Measurements from ENCODE around the gene DOCK9.

DOCK9 gene

GRCh38 chr13:98845742-98846141 is 132.1 kb downstream of the DOCK9 start:
- WGBS (ENCODE audit: extremely low coverage, insufficient coverage, insufficient read length), result no CpG with 5 or more reads among the region's 7 CpGs
- H3K36me3 ChIP-seq (ENCODE audit: control insufficient read depth in 1 of 2, insufficient read depth in 2 of 2, low read length in 2 of 2), result peaks cover 15 to 32% of the 10 kb centered on the region in 2 experiments

DNA sequence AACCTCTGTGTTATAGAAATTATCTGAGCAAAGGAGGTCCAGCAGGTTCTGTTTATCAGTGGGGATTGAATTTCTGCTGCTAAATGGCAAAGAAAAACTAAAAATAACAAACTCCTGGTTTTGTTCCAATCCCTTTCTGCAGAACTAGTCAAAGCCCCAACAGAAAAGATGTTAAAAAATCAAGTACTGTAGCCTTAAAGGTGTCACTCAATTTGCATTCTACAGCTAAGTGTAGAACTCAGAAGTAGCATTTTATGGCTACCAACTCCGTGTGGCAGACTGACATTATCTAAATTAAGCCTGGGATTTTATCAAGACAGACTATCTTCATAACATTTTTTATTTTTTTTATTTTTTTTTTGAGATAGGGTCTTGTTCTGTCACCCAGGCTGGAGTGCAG is 133.8 kb downstream of the DOCK9 start:
- no peak overlapping the region for H4K91ac ChIP-seq (ENCODE audit: low read depth, low read length)
- no peaks in the 10 kb centered on the region for H3K4me1 ChIP-seq (ENCODE audit: control insufficient read depth in 1 of 2, insufficient read depth in 2 of 2, low read length in 2 of 2)
- no peak for DNase-seq
- no peak overlapping the region for H4K8ac ChIP-seq (ENCODE audit: low read depth, low read length)
- H3K4me3 ChIP-seq (ENCODE audit: low read depth, low read length), result no peak overlapping the region
- no peak overlapping the region for H2AFZ ChIP-seq (ENCODE audit: insufficient read depth, low read length, poor library complexity)
- no CpG with 5 or more reads among the region's 1 CpG for WGBS (ENCODE audit: extremely low coverage, insufficient coverage, insufficient read length)
- no peak overlapping the region for H3K9ac ChIP-seq (ENCODE audit: low read length)
- H3K4ac ChIP-seq (ENCODE audit: low read depth, low read length), result no peak overlapping the region
- peaks cover 15 to 29% of the 10 kb centered on the region in 2 experiments for H3K36me3 ChIP-seq (ENCODE audit: control insufficient read depth in 1 of 2, insufficient read depth in 2 of 2, low read length in 2 of 2)
- H3K14ac ChIP-seq (ENCODE audit: low read length), result no peak overlapping the region
- no peak overlapping the region for H2BK120ac ChIP-seq (ENCODE audit: insufficient read depth, low read length, poor library complexity)
- no peak overlapping the region for H3K27ac ChIP-seq (ENCODE audit: low read depth, low read length)
- H3K4me2 ChIP-seq (ENCODE audit: low read length), result no peak overlapping the region
- no peaks in the 10 kb centered on the region for H3K27me3 ChIP-seq (ENCODE audit: insufficient read depth, low read length)
- H2BK5ac ChIP-seq (ENCODE audit: low read depth, low read length, poor library complexity), result no peak overlapping the region
- no peak overlapping the region for H2AK5ac ChIP-seq (ENCODE audit: low read length)
- no peak overlapping the region for H2BK12ac ChIP-seq (ENCODE audit: low read length)
- H3K9me3 ChIP-seq (ENCODE audit: insufficient read depth, low read depth, low read length), result no peaks in the 10 kb centered on the region
- H3K23ac ChIP-seq (ENCODE audit: low read length), result no peak overlapping the region
- H3K79me1 ChIP-seq (ENCODE audit: low read length), result no peaks in the 10 kb centered on the region
- H3K18ac ChIP-seq (ENCODE audit: low read length), result no peak overlapping the region
- H3K79me2 ChIP-seq (ENCODE audit: control insufficient read depth, insufficient read depth, low read length, poor library complexity), result no peaks in the 10 kb centered on the region
- H4K12ac ChIP-seq (ENCODE audit: low read depth, low read length), result no peak overlapping the region

More at GRCh38 chr13:98845742-98846141, 132.1 kb downstream of the DOCK9 start:
- Histone ChIP-seq H3K27me3 (ENCODE audit: insufficient read depth, low read length) (no peaks in the 10 kb centered on the region), H3K23ac (ENCODE audit: low read length) (no peak overlapping the region), H2BK5ac (ENCODE audit: low read depth, low read length, poor library complexity) (no peak overlapping the region), H3K18ac (ENCODE audit: low read length) (no peak overlapping the region), H4K91ac (ENCODE audit: low read depth, low read length) (no peak overlapping the region), H3K79me1 (ENCODE audit: low read length) (no peaks in the 10 kb centered on the region), H2AFZ (ENCODE audit: insufficient read depth, low read length, poor library complexity) (no peak overlapping the region), H3K9me3 (ENCODE audit: insufficient read depth, low read depth, low read length) (no peaks in the 10 kb centered on the region), H3K4ac (ENCODE audit: low read depth, low read length) (no peak overlapping the region), H3K4me3 (ENCODE audit: low read depth, low read length) (no peak overlapping the region), H3K14ac (ENCODE audit: low read length) (no peak overlapping the region), H4K8ac (ENCODE audit: low read depth, low read length) (no peak overlapping the region), H2AK5ac (ENCODE audit: low read length) (no peak overlapping the region), H3K4me2 (ENCODE audit: low read length) (no peak overlapping the region), H3K9ac (ENCODE audit: low read length) (no peak overlapping the region), H3K27ac (ENCODE audit: low read depth, low read length) (no peak overlapping the region), H4K12ac (ENCODE audit: low read depth, low read length) (no peak overlapping the region), H2BK120ac (ENCODE audit: insufficient read depth, low read length, poor library complexity) (no peak overlapping the region), H3K79me2 (ENCODE audit: control insufficient read depth, insufficient read depth, low read length, poor library complexity) (no peaks in the 10 kb centered on the region), H3K4me1 (ENCODE audit: control insufficient read depth in 1 of 2, insufficient read depth in 2 of 2, low read length in 2 of 2) (no peaks in the 10 kb centered on the region), H2BK12ac (ENCODE audit: low read length) (no peak overlapping the region)
- no peak for DNase-seq

- Histone ChIP-seq H3K4me3 (ENCODE audit: low read depth, low read length) (no peak overlapping the region), H3K79me2 (ENCODE audit: control insufficient read depth, insufficient read depth, low read length, poor library complexity) (no peaks in the 10 kb centered on the region), H3K4me1 (ENCODE audit: control insufficient read depth in 1 of 2, insufficient read depth in 2 of 2, low read length in 2 of 2) (no peaks in the 10 kb centered on the region), H3K36me3 (ENCODE audit: control insufficient read depth in 1 of 2, insufficient read depth in 2 of 2, low read length in 2 of 2) (peaks cover 14 to 27% of the 10 kb centered on the region in 2 experiments), H3K4ac (ENCODE audit: low read depth, low read length) (no peak overlapping the region), H3K9me3 (ENCODE audit: insufficient read depth, low read depth, low read length) (no peaks in the 10 kb centered on the region), H3K27me3 (ENCODE audit: insufficient read depth, low read length) (no peaks in the 10 kb centered on the region), H3K9ac (ENCODE audit: low read length) (no peak overlapping the region), H2BK120ac (ENCODE audit: insufficient read depth, low read length, poor library complexity) (no peak overlapping the region), H4K8ac (ENCODE audit: low read depth, low read length) (no peak overlapping the region), H3K23ac (ENCODE audit: low read length) (no peak overlapping the region), H4K12ac (ENCODE audit: low read depth, low read length) (no peak overlapping the region), H3K14ac (ENCODE audit: low read length) (no peak overlapping the region), H4K91ac (ENCODE audit: low read depth, low read length) (no peak overlapping the region), H3K4me2 (ENCODE audit: low read length) (no peak overlapping the region), H2AFZ (ENCODE audit: insufficient read depth, low read length, poor library complexity) (no peak overlapping the region), H2AK5ac (ENCODE audit: low read length) (no peak overlapping the region), H3K79me1 (ENCODE audit: low read length) (no peaks in the 10 kb centered on the region), H2BK5ac (ENCODE audit: low read depth, low read length, poor library complexity) (no peak overlapping the region), H3K27ac (ENCODE audit: low read depth, low read length) (no peak overlapping the region), H2BK12ac (ENCODE audit: low read length) (no peak overlapping the region), H3K18ac (ENCODE audit: low read length) (no peak overlapping the region)
- no CpG with 5 or more reads among the region's 3 CpGs for WGBS (ENCODE audit: extremely low coverage, insufficient coverage, insufficient read length)
- peak; percentile 4 to 60 for DNase-seq
These were observed 134.4 kb downstream of the DOCK9 start for GRCh38 chr13:98843482-98843877.

- peak; percentile 59 to 80 for DNase-seq
- Histone ChIP-seq H3K4me3 (ENCODE audit: low read depth, low read length) (no peak overlapping the region), H4K8ac (ENCODE audit: low read depth, low read length) (no peak overlapping the region), H4K12ac (ENCODE audit: low read depth, low read length) (no peak overlapping the region), H3K14ac (ENCODE audit: low read length) (no peak overlapping the region), H3K36me3 (ENCODE audit: control insufficient read depth in 1 of 2, insufficient read depth in 2 of 2, low read length in 2 of 2) (peaks cover 11 to 25% of the 10 kb centered on the region in 2 experiments), H4K91ac (ENCODE audit: low read depth, low read length) (no peak overlapping the region), H3K9me3 (ENCODE audit: insufficient read depth, low read depth, low read length) (no peaks in the 10 kb centered on the region), H3K27ac (ENCODE audit: low read depth, low read length) (no peak overlapping the region), H3K79me2 (ENCODE audit: control insufficient read depth, insufficient read depth, low read length, poor library complexity) (no peaks in the 10 kb centered on the region), H2BK5ac (ENCODE audit: low read depth, low read length, poor library complexity) (no peak overlapping the region), H3K79me1 (ENCODE audit: low read length) (no peaks in the 10 kb centered on the region), H3K27me3 (ENCODE audit: insufficient read depth, low read length) (no peaks in the 10 kb centered on the region), H2BK12ac (ENCODE audit: low read length) (no peak overlapping the region), H3K18ac (ENCODE audit: low read length) (no peak overlapping the region), H3K9ac (ENCODE audit: low read length) (no peak overlapping the region), H2AFZ (ENCODE audit: insufficient read depth, low read length, poor library complexity) (no peak overlapping the region), H3K23ac (ENCODE audit: low read length) (no peak overlapping the region), H3K4me2 (ENCODE audit: low read length) (no peak overlapping the region), H2AK5ac (ENCODE audit: low read length) (no peak overlapping the region), H3K4me1 (ENCODE audit: control insufficient read depth in 1 of 2, insufficient read depth in 2 of 2, low read length in 2 of 2) (no peaks in the 10 kb centered on the region), H2BK120ac (ENCODE audit: insufficient read depth, low read length, poor library complexity) (no peak overlapping the region), H3K4ac (ENCODE audit: low read depth, low read length) (no peak overlapping the region)
- no CpG with 5 or more reads among the region's 5 CpGs for WGBS (ENCODE audit: extremely low coverage, insufficient coverage, insufficient read length)
These were observed 134.9 kb downstream of the DOCK9 start for GRCh38 chr13:98842858-98843481.

Measured in trophoblast cell (in vitro differentiated cells and primary cell).